SH-SY5Y (cell line): ENCODE results near the gene CAMK2A.

Experiments used
- GATA2 ChIP-seq: IDR thresholded peaks from 2 replicates; pipeline ENCODE4 v1.6.1; 2011; ENCODE audit warnings: mild to moderate bottlenecking, low read depth, low read length
- GATA3 ChIP-seq: IDR thresholded peaks from 2 replicates; pipeline ENCODE4 v1.6.1; 2011; ENCODE audit warnings: low read depth, mild to moderate bottlenecking, low read length, moderate library complexity

DNA sequence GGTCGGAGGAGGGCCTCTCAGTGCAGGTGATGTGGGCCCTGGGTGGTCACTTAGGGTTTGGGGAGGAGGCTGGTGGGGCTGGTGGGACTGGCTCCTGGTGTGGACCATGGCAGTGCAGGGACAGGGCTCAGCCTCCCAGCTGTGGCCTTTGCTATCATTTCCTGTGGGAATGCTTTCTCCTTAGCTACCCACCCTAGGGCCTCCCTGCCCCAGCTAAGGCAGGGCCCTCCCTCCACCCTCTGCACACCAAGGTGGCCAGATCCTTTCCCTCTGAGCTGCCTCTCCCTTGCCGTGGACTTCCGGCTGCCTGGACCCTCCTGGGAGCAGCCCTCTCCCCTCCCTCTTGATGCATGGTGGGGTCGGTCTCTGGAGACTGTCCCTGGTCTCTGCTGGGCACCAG, 35.9 kb upstream of the CAMK2A start:
- no peak for TF ChIP-seq GATA2
- no peak for TF ChIP-seq GATA3
